Large intestine (tissue), 3 donors: ENCODE data around the gene ATP9B. TPM values are rescaled to one million over a fixed set of nuclear protein-coding genes. Genes with fewer than 3 reads are reported as not detected.

ENCODE experiments used
- DNase-seq, 2 donors: peaks; one replicate each; pipeline versions ENCODE4 v3.0.0 to v3.0.0-alpha.2; 2013
- H3K27ac ChIP-seq: one replicate; pipeline ENCODE4 v1.5.1; 2013; ENCODE audit warnings: low read length
- H3K27me3 ChIP-seq: 2 replicates; pipeline ENCODE4 v1.6.1; 2013; ENCODE audit warnings: low read length; ENCODE audit not compliant: control insufficient read depth, insufficient read depth
- H3K36me3 ChIP-seq: 2 replicates; pipeline ENCODE4 v1.6.1; 2013; ENCODE audit warnings: low read length; ENCODE audit not compliant: control insufficient read depth, insufficient read depth
- H3K4me1 ChIP-seq: one replicate; pipeline ENCODE4 v1.6.1; 2013; ENCODE audit warnings: low read length; ENCODE audit not compliant: control insufficient read depth, insufficient read depth
- H3K4me3 ChIP-seq: one replicate; pipeline ENCODE4 v1.5.1; 2013; ENCODE audit warnings: low read length
- H3K9me3 ChIP-seq: one replicate; pipeline ENCODE4 v1.6.1; 2013; ENCODE audit warnings: mild to moderate bottlenecking, low read depth, low read length, moderate library complexity; ENCODE audit not compliant: control insufficient read depth
- WGBS: methylation state at CpG from one replicate; pipeline ENCODE4 v1.1.5; 2013; ENCODE audit warnings: low lambda C conversion rate; ENCODE audit not compliant: insufficient coverage; 5-methylcytosine and 5-hydroxymethylcytosine counted together
- polyA plus RNA-seq: library from polyadenylated mRNA; unstranded; fragments of 120-200 nt; gene quantifications from one replicate; pipeline ENCODE4 v1.2.1, GENCODE V29; 2013

ATP9B gene
- polyA plus RNA-seq, 1 donor, result 19.9 TPM

DNA sequence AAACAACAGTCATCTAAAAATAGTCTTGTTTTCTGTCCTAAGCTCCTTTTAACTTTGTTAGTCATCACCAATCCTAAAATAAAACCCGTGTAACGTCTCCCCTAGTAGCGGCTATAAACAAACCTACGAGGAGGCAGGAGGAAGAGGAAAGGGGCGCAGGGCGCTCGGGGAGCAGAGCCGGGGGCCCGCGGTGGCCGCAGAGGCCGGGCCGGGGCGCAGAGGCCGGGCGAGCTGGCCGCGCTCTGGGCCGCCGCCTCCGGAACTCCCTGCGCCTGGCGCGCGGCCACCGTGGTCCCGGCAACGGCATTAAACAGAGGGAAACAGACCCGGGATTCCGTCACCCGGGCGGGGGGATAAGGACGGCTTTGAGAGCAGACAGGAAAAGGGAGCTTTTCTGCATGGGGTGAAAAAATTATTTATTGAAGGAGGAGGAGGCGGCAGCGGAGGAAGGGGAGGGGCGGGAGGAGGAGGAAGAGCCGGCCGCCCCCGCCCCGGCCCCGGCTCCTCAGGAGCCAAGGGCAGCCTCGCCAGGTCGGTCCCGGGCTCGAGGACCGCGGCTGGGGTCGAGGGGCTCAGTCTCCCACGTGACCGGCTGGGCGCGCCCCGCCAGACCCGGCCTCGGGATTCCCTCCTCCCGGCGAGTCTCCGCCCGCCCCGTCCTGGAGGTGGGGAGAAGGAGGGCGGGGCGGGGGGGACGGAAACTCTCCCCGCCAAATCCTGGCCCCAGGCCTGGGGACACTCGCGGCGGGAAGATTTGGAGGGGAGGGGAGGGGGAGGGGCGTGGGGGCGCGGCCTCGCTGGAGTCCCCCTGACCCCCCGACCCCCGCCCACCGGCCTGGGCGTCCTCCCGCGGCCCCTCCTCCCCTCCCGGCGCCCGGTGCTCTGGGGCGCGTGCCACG is 324.7 kb downstream of the ATP9B start:
- H3K27me3 ChIP-seq, result peaks cover 77% of the 10 kb centered on the region
- H3K4me1 ChIP-seq, result peaks cover 14% of the 10 kb centered on the region
- peak overlapping the region; percentile 18 for H3K4me3 ChIP-seq
- peaks cover 3% of the 10 kb centered on the region for H3K9me3 ChIP-seq
- peak; percentile 75 to 84 for DNase-seq
- H3K27ac ChIP-seq, result peak overlapping the region; percentile 29
- no CpG with 5 or more reads among the region's 83 CpGs for WGBS
- no peaks in the 10 kb centered on the region for H3K36me3 ChIP-seq

DNA sequence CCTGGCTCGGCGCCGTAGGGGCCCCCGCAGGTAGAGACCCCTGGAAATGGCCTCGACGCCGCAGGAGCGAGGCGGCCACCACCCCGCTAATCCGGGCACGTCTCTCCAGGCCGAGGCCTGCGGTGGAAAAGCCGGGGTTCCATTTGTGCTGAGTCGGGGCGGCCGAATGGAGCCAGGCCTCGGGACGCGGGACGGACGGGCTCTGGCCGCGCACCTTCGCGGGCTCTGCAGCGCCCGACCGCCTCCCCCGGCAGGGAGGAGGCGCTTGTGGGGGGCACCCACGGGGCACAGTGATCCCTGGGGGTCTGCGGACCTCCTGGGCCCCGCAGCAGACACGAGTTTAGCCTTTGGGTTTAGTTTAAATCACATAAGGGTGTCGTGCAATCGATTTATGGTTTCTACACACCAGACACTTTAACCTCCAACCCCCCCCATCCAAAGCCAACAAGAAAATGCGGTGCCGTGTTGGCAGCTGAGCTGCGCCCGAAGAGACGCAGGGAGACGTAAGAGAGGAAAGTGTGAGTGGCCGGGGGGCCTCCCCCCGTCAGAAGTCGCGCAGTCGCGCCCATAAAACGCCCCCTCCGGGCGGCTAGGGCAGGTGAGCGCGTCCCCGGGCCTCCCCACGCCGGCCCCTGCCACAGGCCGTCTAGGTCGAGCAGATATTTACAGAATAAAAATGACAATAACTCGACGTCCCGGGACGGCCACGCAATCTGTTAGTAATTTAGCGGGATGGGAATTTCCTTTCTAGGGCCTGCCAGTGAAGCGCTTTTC is 325.5 kb downstream of the ATP9B start:
- no CpG with 5 or more reads among the region's 67 CpGs for WGBS
- peaks cover 77% of the 10 kb centered on the region for H3K27me3 ChIP-seq
- DNase-seq, result peak in 1 of 2 donors; percentile 47
- H3K27ac ChIP-seq, result peak overlapping the region; percentile 33
- peaks cover 8% of the 10 kb centered on the region for H3K9me3 ChIP-seq
- H3K4me1 ChIP-seq, result peaks cover 16% of the 10 kb centered on the region
- no peak overlapping the region for H3K4me3 ChIP-seq
- H3K36me3 ChIP-seq, result no peaks in the 10 kb centered on the region

GRCh38 chr18:79395308-79395640 is 326.1 kb downstream of the ATP9B start:
- WGBS, result no CpG with 5 or more reads among the region's 34 CpGs
- peaks cover 76% of the 10 kb centered on the region for H3K27me3 ChIP-seq
- H3K36me3 ChIP-seq, result no peaks in the 10 kb centered on the region
- H3K27ac ChIP-seq, result no peak overlapping the region
- DNase-seq, result no peak
- peaks cover 16% of the 10 kb centered on the region for H3K4me1 ChIP-seq
- H3K9me3 ChIP-seq, result peaks cover 10% of the 10 kb centered on the region
- H3K4me3 ChIP-seq, result no peak overlapping the region

DNA sequence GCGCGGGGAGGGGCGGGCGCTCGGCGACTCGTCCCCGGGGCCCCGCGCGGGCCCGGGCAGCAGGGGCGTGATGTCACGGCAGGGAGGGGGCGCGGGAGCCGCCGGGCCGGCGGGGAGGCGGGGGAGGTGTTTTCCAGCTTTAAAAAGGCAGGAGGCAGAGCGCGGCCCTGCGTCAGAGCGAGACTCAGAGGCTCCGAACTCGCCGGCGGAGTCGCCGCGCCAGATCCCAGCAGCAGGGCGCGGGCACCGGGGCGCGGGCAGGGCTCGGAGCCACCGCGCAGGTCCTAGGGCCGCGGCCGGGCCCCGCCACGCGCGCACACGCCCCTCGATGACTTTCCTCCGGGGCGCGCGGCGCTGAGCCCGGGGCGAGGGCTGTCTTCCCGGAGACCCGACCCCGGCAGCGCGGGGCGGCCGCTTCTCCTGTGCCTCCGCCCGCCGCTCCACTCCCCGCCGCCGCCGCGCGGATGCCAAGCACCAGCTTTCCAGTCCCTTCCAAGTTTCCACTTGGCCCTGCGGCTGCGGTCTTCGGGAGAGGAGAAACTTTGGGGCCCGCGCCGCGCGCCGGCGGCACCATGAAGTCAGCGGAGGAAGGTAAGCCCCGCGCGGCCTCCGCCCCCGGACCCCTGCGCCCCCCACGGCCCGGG is 326.7 kb downstream of the ATP9B start, which contains the start of gene NFATC1:
Gene NFATC1, plus strand, starts transcription at position 170 of the 644 bp plus-strand sequence. Its CDS starts 295 bp downstream, at position 465.
- WGBS, result no CpG with 5 or more reads among the region's 91 CpGs
- H3K9me3 ChIP-seq, result peaks cover 10% of the 10 kb centered on the region
- peak within 1 kb of the TSS; percentile 33 for H3K27ac ChIP-seq
- H3K27me3 ChIP-seq, result peaks cover 74% of the 10 kb centered on the region
- H3K36me3 ChIP-seq, result no peaks in the 10 kb centered on the region
- peak within 1 kb of the TSS; percentile 23 for H3K4me3 ChIP-seq
- H3K4me1 ChIP-seq, result peaks cover 16% of the 10 kb centered on the region
- peak in 1 of 2 donors; percentile 60 for DNase-seq

DNA sequence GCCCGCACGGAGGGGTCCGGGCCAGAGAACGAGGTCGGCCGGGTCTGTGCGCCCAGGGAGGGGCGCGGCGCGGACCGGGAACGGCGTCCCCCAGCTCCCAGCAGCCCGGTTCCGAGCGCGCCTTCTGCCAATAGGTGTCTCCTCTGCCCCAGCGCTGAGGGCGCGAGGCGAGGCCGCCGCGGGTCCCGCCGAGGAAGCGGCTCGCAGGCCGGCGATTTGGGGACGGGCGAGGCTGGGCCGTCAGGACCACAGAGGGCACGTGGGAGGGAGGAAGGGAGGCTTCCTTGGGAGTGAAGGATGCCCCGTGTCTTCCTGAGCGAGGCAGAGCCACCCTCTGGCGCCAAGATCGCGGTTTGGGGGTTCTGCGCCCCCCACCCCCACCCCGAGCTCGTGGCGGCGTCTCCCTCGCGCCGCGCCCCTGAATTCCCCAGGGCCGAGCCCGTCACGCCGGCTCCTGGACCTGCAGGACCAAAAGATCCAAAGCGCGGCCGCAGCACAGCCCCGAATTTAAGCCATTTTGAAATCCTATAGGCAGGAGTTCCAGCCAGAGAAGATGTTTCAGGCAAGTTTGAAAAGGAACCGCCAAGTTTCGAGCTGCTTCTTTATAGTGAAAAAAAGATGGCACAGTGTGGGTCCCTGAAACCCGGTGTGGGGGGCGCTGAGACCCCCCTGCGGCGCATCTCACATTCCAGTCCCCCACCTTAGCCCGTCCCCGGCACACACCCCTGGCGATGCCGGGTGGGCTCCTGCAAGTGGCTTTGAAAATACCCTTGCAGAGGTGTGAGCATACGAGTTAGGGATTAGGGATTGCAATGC is 327.4 kb downstream of the ATP9B start:
- H3K4me1 ChIP-seq, result peaks cover 16% of the 10 kb centered on the region
- WGBS, result no CpG with 5 or more reads among the region's 68 CpGs

GRCh38 chr18:79397247-79397829 is 328.1 kb downstream of the ATP9B start:
- WGBS, result no CpG with 5 or more reads among the region's 27 CpGs
- DNase-seq, result no peak
- Histone ChIP-seq H3K27ac (no peak overlapping the region), H3K36me3 (no peaks in the 10 kb centered on the region), H3K27me3 (peaks cover 65% of the 10 kb centered on the region), H3K9me3 (peaks cover 10% of the 10 kb centered on the region), H3K4me1 (peaks cover 16% of the 10 kb centered on the region), H3K4me3 (no peak overlapping the region)

More for the DNA sequence above, 327.4 kb downstream of the ATP9B start:
- Histone ChIP-seq H3K27ac (no peak overlapping the region), H3K9me3 (peaks cover 10% of the 10 kb centered on the region), H3K36me3 (no peaks in the 10 kb centered on the region), H3K4me3 (peak overlapping the region; percentile 23), H3K27me3 (peaks cover 72% of the 10 kb centered on the region)
- no peak for DNase-seq

DNA sequence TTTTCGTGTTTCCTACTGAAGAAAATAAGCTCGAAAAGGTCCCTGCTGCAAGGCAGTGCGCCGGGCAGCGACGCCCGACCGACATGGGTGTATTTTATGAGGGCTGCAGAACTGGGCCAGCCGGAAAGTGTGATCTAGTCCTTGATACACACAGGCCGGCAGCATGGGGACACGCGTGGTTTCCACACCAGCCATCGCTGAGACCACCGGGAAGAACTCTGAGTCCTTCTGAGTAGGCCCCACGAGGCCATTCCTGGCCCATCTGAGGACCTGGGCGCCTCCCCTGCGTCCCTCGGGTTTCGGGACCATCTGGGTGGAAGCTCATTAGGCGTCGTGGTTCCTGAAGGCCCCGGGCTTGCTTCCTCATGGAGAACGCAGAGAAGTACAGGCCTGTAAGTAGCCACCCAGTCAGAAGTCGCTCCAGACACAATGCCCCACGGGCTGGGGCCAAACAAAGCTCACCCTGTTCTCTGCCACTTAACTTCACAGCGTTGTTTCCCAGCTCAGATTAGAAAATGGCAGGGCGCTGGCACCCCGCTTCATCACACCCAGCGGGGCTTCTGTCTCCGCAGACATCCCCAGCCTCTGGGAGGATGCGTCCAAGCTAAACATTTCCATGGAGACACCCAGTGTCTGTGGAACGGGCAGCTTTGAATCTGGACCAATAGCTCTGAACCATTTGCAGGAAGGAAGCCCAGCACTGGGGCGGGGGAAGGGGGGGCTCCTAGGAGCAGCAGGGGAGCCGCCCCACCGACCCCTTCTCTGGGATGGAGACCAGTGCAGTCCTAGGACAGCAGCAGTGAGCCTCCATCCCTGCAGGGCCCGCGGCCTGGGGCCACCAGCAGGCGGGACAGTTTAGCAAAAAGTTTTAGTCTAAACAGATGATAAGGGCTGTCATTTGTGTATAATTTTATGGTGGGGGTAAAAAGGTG is 328.9 kb downstream of the ATP9B start:
- no peak overlapping the region for H3K4me3 ChIP-seq
- peaks cover 60% of the 10 kb centered on the region for H3K27me3 ChIP-seq
- WGBS, result no CpG with 5 or more reads among the region's 38 CpGs
- H3K4me1 ChIP-seq, result peaks cover 14% of the 10 kb centered on the region
- no peaks in the 10 kb centered on the region for H3K36me3 ChIP-seq
- DNase-seq, result peak in 1 of 2 donors; percentile 40
- peaks cover 10% of the 10 kb centered on the region for H3K9me3 ChIP-seq
- H3K27ac ChIP-seq, result no peak overlapping the region

GRCh38 chr18:79399275-79400081 is 330.3 kb downstream of the ATP9B start:
- Histone ChIP-seq H3K36me3 (no peaks in the 10 kb centered on the region), H3K4me3 (peak overlapping the region; percentile 23), H3K9me3 (peaks cover 10% of the 10 kb centered on the region), H3K27me3 (peaks cover 62% of the 10 kb centered on the region), H3K27ac (no peak overlapping the region), H3K4me1 (peaks cover 10% of the 10 kb centered on the region)
- no CpG with 5 or more reads among the region's 79 CpGs for WGBS
- no peak for DNase-seq
